Loucy (cell line): ENCODE data around the gene ACADM.

Experiments
- EZH2phosphoT487 ChIP-seq: fragments of 200-600 bp; IDR thresholded peaks from 2 replicates; pipeline ENCODE4 v1.6.1; 2018; ENCODE audit warnings: antibody characterized with exemption, mild to moderate bottlenecking, moderate library complexity, borderline replicate concordance
- TF ChIP-seq, protein P1 (sequence below): fragments of 200-600 bp; sonication (generic); conservative IDR thresholded peaks from 2 replicates; pipeline ENCODE4 v1.5.1; 2014; ENCODE audit warnings: mild to moderate bottlenecking, antibody characterized with exemption, low read length

GRCh38 chr1:75710832-75711231 is 13.7 kb upstream of the ACADM start:
- TF ChIP-seq, protein P1, sequence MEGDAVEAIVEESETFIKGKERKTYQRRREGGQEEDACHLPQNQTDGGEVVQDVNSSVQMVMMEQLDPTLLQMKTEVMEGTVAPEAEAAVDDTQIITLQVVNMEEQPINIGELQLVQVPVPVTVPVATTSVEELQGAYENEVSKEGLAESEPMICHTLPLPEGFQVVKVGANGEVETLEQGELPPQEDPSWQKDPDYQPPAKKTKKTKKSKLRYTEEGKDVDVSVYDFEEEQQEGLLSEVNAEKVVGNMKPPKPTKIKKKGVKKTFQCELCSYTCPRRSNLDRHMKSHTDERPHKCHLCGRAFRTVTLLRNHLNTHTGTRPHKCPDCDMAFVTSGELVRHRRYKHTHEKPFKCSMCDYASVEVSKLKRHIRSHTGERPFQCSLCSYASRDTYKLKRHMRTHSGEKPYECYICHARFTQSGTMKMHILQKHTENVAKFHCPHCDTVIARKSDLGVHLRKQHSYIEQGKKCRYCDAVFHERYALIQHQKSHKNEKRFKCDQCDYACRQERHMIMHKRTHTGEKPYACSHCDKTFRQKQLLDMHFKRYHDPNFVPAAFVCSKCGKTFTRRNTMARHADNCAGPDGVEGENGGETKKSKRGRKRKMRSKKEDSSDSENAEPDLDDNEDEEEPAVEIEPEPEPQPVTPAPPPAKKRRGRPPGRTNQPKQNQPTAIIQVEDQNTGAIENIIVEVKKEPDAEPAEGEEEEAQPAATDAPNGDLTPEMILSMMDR = no peak
- no peak for TF ChIP-seq EZH2phosphoT487
